ENCODE data around the gene TPD52L2. TPM values are rescaled to one million over a fixed set of nuclear protein-coding genes. Genes with fewer than 3 reads are reported as not detected.

The TPD52L2 gene
- total RNA-seq, 6 donors from 2014 or later: 64.2 to 103 (median 79.4) TPM

DNA sequence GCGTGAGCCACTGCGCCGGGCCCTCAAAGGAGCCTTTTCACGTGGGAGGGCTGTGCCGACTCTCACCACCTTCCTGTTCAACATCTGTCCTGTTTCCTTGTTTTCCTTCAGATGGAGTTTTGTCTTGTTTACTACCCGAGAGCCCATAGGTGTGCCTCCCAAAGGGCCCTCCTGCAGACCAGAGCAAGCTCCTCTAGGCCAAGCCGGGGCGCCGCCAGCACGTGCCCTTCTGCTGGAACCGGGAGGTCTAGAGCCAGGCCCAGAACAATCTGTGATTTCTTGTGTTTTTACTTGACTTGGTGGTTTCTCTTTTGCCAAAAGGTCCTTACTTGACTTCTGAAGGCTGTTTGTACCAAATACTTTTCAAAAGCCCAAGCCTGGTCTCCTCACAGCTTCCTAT lies 21.9 kb downstream of the TPD52L2 start:
- 94 to 97% methylated on average over 11 of the region's 11 CpGs for WGBS, 2 donors
- peak in 1 of 2 donors; percentile 70 for DNase-seq
- H3K27me3 ChIP-seq: no peaks in the 10 kb centered on the region
- H3K4me3 ChIP-seq: no peak overlapping the region
- TF ChIP-seq POLR2A (IDR thresholded peaks at IDR 0.05) (no peak), EP300 (IDR thresholded peaks at IDR 0.05) (no peak), POLR2AphosphoS5 (IDR thresholded peaks at IDR 0.05) (no peak)
- TF ChIP-seq, protein P1, sequence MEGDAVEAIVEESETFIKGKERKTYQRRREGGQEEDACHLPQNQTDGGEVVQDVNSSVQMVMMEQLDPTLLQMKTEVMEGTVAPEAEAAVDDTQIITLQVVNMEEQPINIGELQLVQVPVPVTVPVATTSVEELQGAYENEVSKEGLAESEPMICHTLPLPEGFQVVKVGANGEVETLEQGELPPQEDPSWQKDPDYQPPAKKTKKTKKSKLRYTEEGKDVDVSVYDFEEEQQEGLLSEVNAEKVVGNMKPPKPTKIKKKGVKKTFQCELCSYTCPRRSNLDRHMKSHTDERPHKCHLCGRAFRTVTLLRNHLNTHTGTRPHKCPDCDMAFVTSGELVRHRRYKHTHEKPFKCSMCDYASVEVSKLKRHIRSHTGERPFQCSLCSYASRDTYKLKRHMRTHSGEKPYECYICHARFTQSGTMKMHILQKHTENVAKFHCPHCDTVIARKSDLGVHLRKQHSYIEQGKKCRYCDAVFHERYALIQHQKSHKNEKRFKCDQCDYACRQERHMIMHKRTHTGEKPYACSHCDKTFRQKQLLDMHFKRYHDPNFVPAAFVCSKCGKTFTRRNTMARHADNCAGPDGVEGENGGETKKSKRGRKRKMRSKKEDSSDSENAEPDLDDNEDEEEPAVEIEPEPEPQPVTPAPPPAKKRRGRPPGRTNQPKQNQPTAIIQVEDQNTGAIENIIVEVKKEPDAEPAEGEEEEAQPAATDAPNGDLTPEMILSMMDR (IDR thresholded peaks at IDR 0.05): no peak
- no peaks in the 10 kb centered on the region for H3K9me3 ChIP-seq
- no peak for ATAC-seq (ENCODE audit: low FRiP score in 2 of 2)
- H3K4me1 ChIP-seq: peaks cover 0 to 19% (median 15%) of the 10 kb centered on the region in 4 donors
- no peak overlapping the region for H3K27ac ChIP-seq
- H3K36me3 ChIP-seq: peaks cover 12 to 96% (median 83%) of the 10 kb centered on the region in 4 donors

DNA sequence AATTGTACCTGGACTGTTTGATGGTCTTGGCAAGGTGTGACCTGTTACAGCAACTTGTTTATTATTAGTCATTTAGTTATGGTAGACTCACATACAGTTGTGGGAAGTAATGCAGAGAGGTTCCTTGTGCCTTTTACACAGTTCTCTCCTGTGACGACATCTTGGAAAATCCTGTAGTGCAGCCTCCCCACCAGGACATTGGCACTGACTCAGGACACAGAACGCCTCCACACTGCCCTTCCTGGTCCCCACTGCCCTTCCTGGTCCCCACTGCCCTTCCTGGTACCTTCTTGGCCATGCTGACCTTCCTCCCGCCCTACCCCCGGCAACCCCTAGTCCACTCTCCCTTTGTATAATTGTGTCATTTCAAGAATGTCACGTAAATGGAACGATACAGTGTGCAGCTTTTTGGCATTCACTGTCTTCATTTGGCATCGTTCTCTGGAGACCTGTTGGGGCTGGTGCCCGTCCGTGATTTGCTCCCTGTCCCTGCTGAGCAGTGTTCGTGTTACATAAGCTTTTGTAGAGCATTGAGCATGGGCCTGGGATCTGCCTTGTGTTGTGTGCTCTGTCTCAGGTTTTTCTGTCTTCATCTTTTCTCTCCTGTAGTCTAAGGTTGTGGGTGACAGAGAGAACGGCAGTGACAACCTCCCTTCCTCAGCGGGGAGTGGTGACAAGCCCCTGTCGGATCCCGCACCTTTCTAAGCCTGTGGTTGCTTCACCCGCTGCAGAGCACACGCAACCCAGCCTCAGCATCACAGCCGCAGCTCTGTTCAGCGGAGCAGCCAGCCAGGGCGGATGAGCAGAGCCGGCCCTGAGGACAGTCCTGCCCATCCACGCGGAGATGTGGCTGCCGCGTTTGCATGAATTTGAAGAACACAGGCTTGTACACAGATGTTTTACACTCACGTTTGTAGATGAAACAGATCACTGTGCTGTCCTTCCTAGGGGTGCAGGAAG lies 24.5 kb downstream of the TPD52L2 start:
- TF ChIP-seq POLR2AphosphoS5 (IDR thresholded peaks at IDR 0.05) (no peak), EP300 (IDR thresholded peaks at IDR 0.05) (no peak), POLR2A (IDR thresholded peaks at IDR 0.05) (no peak)
- TF ChIP-seq, protein P1 (IDR thresholded peaks at IDR 0.05): no peak
- ATAC-seq (ENCODE audit: low FRiP score in 2 of 2): no peak
- peaks cover 7 to 25% (median 21%) of the 10 kb centered on the region in 4 donors for H3K4me1 ChIP-seq
- H3K9me3 ChIP-seq: no peaks in the 10 kb centered on the region
- peaks cover 6 to 71% (median 57%) of the 10 kb centered on the region in 4 donors for H3K36me3 ChIP-seq
- H3K27ac ChIP-seq: peak overlapping the region in 2 of 4 donors; percentile 39 to 59
- peak in 1 of 2 donors; percentile 35 for DNase-seq
- no peak overlapping the region for H3K4me3 ChIP-seq
- 84 to 87% methylated on average over 25 of the region's 25 CpGs for WGBS, 2 donors
- no peaks in the 10 kb centered on the region for H3K27me3 ChIP-seq

DNA sequence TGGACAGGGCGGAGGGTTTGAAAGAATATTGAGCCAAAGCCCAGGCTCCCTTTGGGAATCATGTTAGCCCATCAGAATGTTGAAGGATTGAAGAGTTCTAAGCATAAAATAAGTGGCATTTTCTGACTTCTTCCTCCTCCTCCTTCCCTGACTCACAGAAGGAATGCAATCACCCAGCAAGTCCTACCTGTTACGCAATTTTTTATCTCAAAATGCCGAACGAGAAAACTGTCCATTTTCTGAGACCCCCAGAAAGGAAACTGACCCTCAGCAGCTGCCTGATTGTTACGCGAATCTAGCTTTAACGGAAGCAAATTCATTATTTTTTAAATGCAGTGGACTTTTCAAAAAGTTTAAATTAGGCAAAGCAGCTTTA lies 25.1 kb downstream of the TPD52L2 start:
- 54 to 78% methylated on average over 7 of the region's 7 CpGs for WGBS, 2 donors
- ATAC-seq (ENCODE audit: low FRiP score in 2 of 2) (no peak), DNase-seq (no peak)
- Histone ChIP-seq H3K36me3 (peaks cover 6 to 65% (median 51%) of the 10 kb centered on the region in 4 donors), H3K9me3 (no peaks in the 10 kb centered on the region), H3K4me3 (no peak overlapping the region), H3K27ac (peak overlapping the region in 2 of 4 donors; percentile 39 to 59), H3K27me3 (no peaks in the 10 kb centered on the region), H3K4me1 (peaks cover 8 to 27% (median 21%) of the 10 kb centered on the region in 4 donors)
- TF ChIP-seq, protein P1 (IDR thresholded peaks at IDR 0.05): no peak
- TF ChIP-seq POLR2AphosphoS5 (IDR thresholded peaks at IDR 0.05) (no peak), POLR2A (IDR thresholded peaks at IDR 0.05) (no peak), EP300 (IDR thresholded peaks at IDR 0.05) (no peak)

DNA sequence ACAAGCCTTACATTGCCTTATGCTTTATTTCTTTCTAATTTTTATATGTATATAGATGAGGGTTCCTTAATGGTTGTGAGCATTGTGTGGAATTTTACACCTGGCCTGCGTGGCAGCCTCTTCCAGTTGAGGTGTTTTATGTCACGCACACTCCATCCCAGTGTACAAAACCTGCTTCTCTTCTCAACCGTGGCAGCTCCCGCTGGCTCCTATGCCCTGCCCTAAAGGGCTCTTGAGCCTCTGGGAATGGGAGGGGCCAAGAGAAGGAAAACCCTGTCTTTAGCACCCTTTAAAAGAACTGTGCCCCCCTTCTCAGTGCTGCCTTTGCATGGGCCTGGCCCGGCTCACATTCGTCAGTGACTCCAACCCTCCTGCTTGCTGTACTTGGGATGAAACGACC lies 25.5 kb downstream of the TPD52L2 start:
- TF ChIP-seq, protein P1 (IDR thresholded peaks at IDR 0.05): no peak
- no peak for TF ChIP-seq POLR2AphosphoS5 (IDR thresholded peaks at IDR 0.05)
- TF ChIP-seq POLR2A (IDR thresholded peaks at IDR 0.05): no peak
- no peak for TF ChIP-seq EP300 (IDR thresholded peaks at IDR 0.05)
- Histone ChIP-seq H3K4me1 (peaks cover 8 to 27% (median 21%) of the 10 kb centered on the region in 4 donors), H3K4me3 (no peak overlapping the region), H3K27ac (peak overlapping the region in 2 of 4 donors; percentile 58 to 59), H3K9me3 (no peaks in the 10 kb centered on the region), H3K36me3 (peaks cover 6 to 60% (median 47%) of the 10 kb centered on the region in 4 donors), H3K27me3 (no peaks in the 10 kb centered on the region)
- 68% methylated on average over 6 to 7 of the region's 7 CpGs for WGBS, 2 donors
- peak in 1 of 2 donors; percentile 23 for ATAC-seq (ENCODE audit: low FRiP score in 2 of 2)
- peak in 1 of 2 donors; percentile 54 for DNase-seq
